ENCODE measurements around the gene SCT. TPM values are rescaled to one million over a fixed set of nuclear protein-coding genes. Genes with fewer than 3 reads are reported as not detected.

Gene SCT
- total and polyA plus RNA-seq, 2 experiments from 2014 or later, result 4.3 to 8.9 TPM

GRCh38 chr11:612201-612960, 14.6 kb downstream of the SCT start:
- Histone ChIP-seq H3K27ac (peak overlapping the region; percentile 22), H3K36me3 (peaks cover 48% of the 10 kb centered on the region)

GRCh38 chr11:611001-611996, 15.7 kb downstream of the SCT start:
- Histone ChIP-seq H3K27me3 (no peaks in the 10 kb centered on the region), H3K36me3 (peaks cover 54% of the 10 kb centered on the region), H3K27ac (no peak overlapping the region), H3K4me3 (no peak overlapping the region), H3K9me3 (ENCODE audit: low read depth) (no peaks in the 10 kb centered on the region), H3K4me1 (ENCODE audit: low read depth) (peaks cover 14% of the 10 kb centered on the region)
- TF ChIP-seq, protein P1, sequence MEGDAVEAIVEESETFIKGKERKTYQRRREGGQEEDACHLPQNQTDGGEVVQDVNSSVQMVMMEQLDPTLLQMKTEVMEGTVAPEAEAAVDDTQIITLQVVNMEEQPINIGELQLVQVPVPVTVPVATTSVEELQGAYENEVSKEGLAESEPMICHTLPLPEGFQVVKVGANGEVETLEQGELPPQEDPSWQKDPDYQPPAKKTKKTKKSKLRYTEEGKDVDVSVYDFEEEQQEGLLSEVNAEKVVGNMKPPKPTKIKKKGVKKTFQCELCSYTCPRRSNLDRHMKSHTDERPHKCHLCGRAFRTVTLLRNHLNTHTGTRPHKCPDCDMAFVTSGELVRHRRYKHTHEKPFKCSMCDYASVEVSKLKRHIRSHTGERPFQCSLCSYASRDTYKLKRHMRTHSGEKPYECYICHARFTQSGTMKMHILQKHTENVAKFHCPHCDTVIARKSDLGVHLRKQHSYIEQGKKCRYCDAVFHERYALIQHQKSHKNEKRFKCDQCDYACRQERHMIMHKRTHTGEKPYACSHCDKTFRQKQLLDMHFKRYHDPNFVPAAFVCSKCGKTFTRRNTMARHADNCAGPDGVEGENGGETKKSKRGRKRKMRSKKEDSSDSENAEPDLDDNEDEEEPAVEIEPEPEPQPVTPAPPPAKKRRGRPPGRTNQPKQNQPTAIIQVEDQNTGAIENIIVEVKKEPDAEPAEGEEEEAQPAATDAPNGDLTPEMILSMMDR (IDR thresholded peaks at IDR 0.05; ENCODE audit: low read depth, low read length), result no peak
- DNase-seq (ENCODE audit: low read depth in 1 of 2, low spot score in 1 of 2), result no peak

More at GRCh38 chr11:612201-612960, 14.6 kb downstream of the SCT start:
- Histone ChIP-seq H3K27me3 (no peaks in the 10 kb centered on the region), H3K9me3 (ENCODE audit: low read depth) (no peaks in the 10 kb centered on the region), H3K4me1 (ENCODE audit: low read depth) (peaks cover 15% of the 10 kb centered on the region), H3K4me3 (no peak overlapping the region)
- DNase-seq (ENCODE audit: low read depth in 1 of 2, low spot score in 1 of 2), result no peak
- TF ChIP-seq, protein P1 (IDR thresholded peaks at IDR 0.05; ENCODE audit: low read depth, low read length), result peak; percentile 13

DNA sequence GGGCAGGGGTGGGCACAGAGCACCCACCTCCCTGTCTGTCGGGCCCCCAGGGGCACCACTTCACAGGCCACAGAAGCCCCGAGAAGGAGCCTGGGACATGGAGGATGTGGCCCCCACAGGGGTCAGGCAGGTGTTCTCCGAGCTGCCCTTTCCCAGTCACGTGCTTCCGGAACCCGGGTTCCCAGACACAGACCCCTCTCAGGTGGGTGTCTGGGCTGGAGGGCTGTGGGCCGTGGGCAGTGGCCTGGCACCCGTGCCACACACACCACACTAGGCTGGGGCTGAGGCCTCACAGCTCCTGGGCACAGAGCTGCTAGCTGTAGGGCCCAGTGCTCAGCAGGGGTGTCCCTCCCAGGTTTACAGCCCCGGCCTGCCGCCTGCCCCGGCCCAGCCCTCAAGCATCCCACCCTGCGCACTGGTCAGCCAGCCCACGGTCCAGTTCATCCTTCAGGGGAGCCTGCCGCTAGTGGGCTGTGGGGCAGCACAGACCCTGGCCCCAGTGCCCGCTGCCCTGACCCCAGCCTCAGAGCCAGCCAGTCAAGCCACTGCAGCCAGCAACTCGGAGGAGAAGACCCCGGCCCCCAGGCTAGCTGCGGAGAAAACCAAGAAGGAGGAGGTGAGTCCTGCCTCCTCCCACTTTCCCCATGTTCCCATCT, 16.7 kb downstream of the SCT start:
- H3K27me3 ChIP-seq, result no peaks in the 10 kb centered on the region
- peaks cover 11% of the 10 kb centered on the region for H3K4me1 ChIP-seq (ENCODE audit: low read depth)
- H3K4me3 ChIP-seq, result no peak overlapping the region
- no peaks in the 10 kb centered on the region for H3K9me3 ChIP-seq (ENCODE audit: low read depth)
- no peak overlapping the region for H3K27ac ChIP-seq
- peaks cover 64% of the 10 kb centered on the region for H3K36me3 ChIP-seq
- no peak for DNase-seq (ENCODE audit: low read depth in 1 of 2, low spot score in 1 of 2)
- TF ChIP-seq, protein P1 (IDR thresholded peaks at IDR 0.05; ENCODE audit: low read depth, low read length), result no peak

- no peaks in the 10 kb centered on the region for H3K27me3 ChIP-seq
- TF ChIP-seq, protein P1 (IDR thresholded peaks at IDR 0.05; ENCODE audit: low read depth, low read length), result no peak
- H3K27ac ChIP-seq, result no peak overlapping the region
- peaks cover 11% of the 10 kb centered on the region for H3K4me1 ChIP-seq (ENCODE audit: low read depth)
- no peaks in the 10 kb centered on the region for H3K9me3 ChIP-seq (ENCODE audit: low read depth)
- DNase-seq (ENCODE audit: low read depth in 1 of 2, low spot score in 1 of 2), result no peak
- H3K4me3 ChIP-seq, result no peak overlapping the region
- peaks cover 71% of the 10 kb centered on the region for H3K36me3 ChIP-seq
These were observed 17.6 kb downstream of the SCT start for GRCh38 chr11:609341-609811.

GRCh38 chr11:608791-609251, 18.2 kb downstream of the SCT start:
- Histone ChIP-seq H3K9me3 (ENCODE audit: low read depth) (no peaks in the 10 kb centered on the region), H3K36me3 (peaks cover 73% of the 10 kb centered on the region)

More at GRCh38 chr11:608791-609251, 18.2 kb downstream of the SCT start:
- DNase-seq (ENCODE audit: low read depth in 1 of 2, low spot score in 1 of 2), result no peak
- H3K4me3 ChIP-seq, result no peak overlapping the region
- H3K27me3 ChIP-seq, result no peaks in the 10 kb centered on the region
- no peak overlapping the region for H3K27ac ChIP-seq
- peaks cover 11% of the 10 kb centered on the region for H3K4me1 ChIP-seq (ENCODE audit: low read depth)
- TF ChIP-seq, protein P1 (IDR thresholded peaks at IDR 0.05; ENCODE audit: low read depth, low read length), result no peak

All from cardiac muscle cell (in vitro differentiated cells and primary cell).